Naive B cell (primary cell): ENCODE data around the gene DHRS3. TPM values are rescaled to one million over a fixed set of nuclear protein-coding genes. Genes with fewer than 3 reads are reported as not detected.
"Not testable (repeated sequence)": the region's sequence is repeated elsewhere in the genome, so short reads cannot be mapped to it uniquely, and the experiment has no call there.

Source experiments
- ATAC-seq, 2 donors: fragments of 150-1000 bp; cut with Tn5 transposase; 2 replicates each; pipeline ENCODE4 v1.10.0; 2021; ENCODE audit warnings: low read depth in 2 of 2, mild to moderate bottlenecking in 2 of 2, moderate library complexity in 2 of 2
- DNase-seq: peaks from one replicate; pipeline ENCODE4 v3.0.0; 2022
- H3K27ac Mint-ChIP-seq, 6 donors: one replicate each; pipeline ENCODE4 v1.8.0; 2020 to 2022; ENCODE audit warnings: mild to moderate bottlenecking in 6 of 6, mixed read lengths in 6 of 6, moderate library complexity in 5 of 6, inconsistent platforms in 2 of 6
- H3K27me3 Mint-ChIP-seq, 3 donors: one replicate each; pipeline ENCODE4 v1.8.0; 2021 to 2022; ENCODE audit warnings: mixed read lengths in 3 of 3, mild to moderate bottlenecking in 1 of 3
- H3K36me3 Mint-ChIP-seq, 2 donors: one replicate each; pipeline ENCODE4 v1.8.0; 2020 to 2022; ENCODE audit warnings: mixed read lengths in 2 of 2, inconsistent platforms in 1 of 2, mild to moderate bottlenecking in 1 of 2
- H3K4me1 Mint-ChIP-seq, 3 donors: one replicate each; pipeline ENCODE4 v1.8.0; 2020 to 2022; ENCODE audit warnings: mixed read lengths in 3 of 3, inconsistent platforms in 1 of 3, mild to moderate bottlenecking in 1 of 3, moderate library complexity in 1 of 3
- H3K4me3 Mint-ChIP-seq, 8 donors: one replicate each; pipeline ENCODE4 v1.8.0; 2020 to 2022; ENCODE audit warnings: mild to moderate bottlenecking in 8 of 8, mixed read lengths in 8 of 8, moderate library complexity in 8 of 8, inconsistent platforms in 2 of 8
- H3K9me3 Mint-ChIP-seq, 7 donors: one replicate each; pipeline ENCODE4 v1.8.0; 2020 to 2022; ENCODE audit warnings: mixed read lengths in 7 of 7, mild to moderate bottlenecking in 5 of 7, inconsistent platforms in 2 of 7, moderate library complexity in 1 of 7
- polyA plus RNA-seq, 6 donors: library from polyadenylated mRNA; unstranded; fragments of 300-500 nt; fragmentation: Illumina TruSeq; gene quantifications; one replicate each; pipeline ENCODE4 v1.2.3, GENCODE V29; 2021; ENCODE audit warnings: low read depth in 6 of 6

Gene DHRS3
- polyA plus RNA-seq, 6 donors from 2014 or later, result 0.21 to 1.9 (median 0.47) TPM; not detected in 1

DNA sequence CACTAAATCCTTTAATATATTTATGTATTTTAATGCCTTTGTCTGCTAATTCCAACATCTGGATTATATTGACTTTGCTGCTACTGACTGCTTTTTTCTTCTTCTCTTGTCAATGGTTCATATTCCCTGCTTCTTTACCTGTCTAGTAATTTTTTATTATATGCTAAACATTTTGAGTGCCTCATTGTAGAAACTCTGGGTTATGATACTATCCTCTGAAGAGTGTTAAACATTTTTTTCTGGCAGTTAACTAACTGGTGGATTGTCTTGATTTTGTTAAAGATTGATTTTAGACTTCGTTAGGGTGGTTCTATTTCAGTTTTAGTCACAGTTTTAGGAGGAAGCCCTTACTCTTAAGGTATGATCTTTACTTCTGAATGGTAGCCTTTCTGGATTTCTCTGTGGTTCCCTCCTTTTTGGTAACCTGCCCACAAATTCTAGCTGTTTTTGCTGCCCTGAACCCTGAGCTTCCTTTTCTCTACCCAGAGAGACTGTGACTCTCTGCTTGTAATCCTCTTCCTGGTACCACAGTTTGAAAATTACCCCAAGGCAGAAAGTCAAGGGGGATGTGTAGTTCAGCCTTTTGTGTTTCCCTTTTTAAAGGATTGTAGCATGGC lies 81.9 kb downstream of the DHRS3 start:
- H3K27ac Mint-ChIP-seq, result no peak overlapping the region
- H3K9me3 Mint-ChIP-seq, result peaks cover 10 to 26% (median 19%) of the 10 kb centered on the region in 7 donors
- DNase-seq, result no peak
- H3K27me3 Mint-ChIP-seq, result no peaks in the 10 kb centered on the region
- H3K4me1 Mint-ChIP-seq, result no peaks in the 10 kb centered on the region
- H3K4me3 Mint-ChIP-seq, result no peak overlapping the region
- ATAC-seq, result no peak
- H3K36me3 Mint-ChIP-seq, result peaks cover 23 to 28% of the 10 kb centered on the region in 2 donors

DNA sequence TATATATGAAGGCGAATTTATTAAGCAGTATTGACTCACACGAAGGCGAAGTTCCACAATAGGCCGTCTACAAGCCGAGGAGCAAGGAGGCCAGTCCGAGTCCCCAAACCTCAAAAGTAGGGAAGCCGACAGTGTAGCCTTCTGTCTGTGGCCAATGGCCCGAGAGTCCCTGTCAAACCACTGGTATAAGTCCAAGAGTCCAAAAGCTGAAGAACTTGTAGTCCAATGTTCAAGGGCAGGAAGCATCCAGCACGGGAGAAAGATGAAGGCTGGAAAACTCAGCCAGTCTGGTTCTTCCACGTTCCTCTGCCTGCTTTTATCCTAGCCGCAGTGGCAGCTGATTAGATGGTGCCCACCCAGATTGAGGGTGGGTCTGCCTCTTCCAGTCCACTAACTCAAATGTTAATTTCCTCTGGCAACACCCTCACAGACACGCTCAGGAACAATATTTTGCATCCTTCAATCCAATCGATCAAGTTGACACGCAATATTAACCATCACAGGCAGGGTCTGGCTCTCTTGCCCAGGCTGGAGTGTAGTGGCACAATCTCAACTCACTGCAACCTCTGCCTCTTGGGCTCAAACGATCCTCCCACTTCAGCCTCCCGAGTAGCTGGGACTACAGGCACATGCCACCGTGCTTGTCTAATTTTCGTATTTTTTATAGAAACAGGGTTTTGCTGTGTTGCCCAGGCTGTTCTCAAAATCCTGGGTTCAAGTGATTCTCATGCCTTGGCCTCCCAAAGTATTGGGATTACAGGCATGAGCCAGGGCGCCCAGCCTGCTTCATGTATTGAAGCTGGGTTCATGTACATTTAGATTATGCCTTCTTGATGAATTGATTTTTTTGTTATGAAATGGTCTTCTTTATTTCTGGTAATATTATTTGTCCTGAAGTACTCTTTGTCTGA lies 85.3 kb downstream of the DHRS3 start:
- no peaks in the 10 kb centered on the region for H3K4me1 Mint-ChIP-seq
- H3K27ac Mint-ChIP-seq, result no peak overlapping the region

GRCh38 chr1:12531179-12531499 lies 86.9 kb downstream of the DHRS3 start:
- no peaks in the 10 kb centered on the region for H3K4me1 Mint-ChIP-seq
- no peak for ATAC-seq
- H3K36me3 Mint-ChIP-seq, result peaks cover 8 to 11% of the 10 kb centered on the region in 2 donors
- DNase-seq, result no peak
- H3K9me3 Mint-ChIP-seq, result peaks cover 3 to 10% (median 7%) of the 10 kb centered on the region in 7 donors
- no peaks in the 10 kb centered on the region for H3K27me3 Mint-ChIP-seq
- H3K27ac Mint-ChIP-seq, result no peak overlapping the region
- H3K4me3 Mint-ChIP-seq, result no peak overlapping the region

More for the DNA sequence above, 85.3 kb downstream of the DHRS3 start:
- H3K36me3 Mint-ChIP-seq, result peaks cover 21 to 25% of the 10 kb centered on the region in 2 donors
- H3K27me3 Mint-ChIP-seq, result no peaks in the 10 kb centered on the region
- H3K4me3 Mint-ChIP-seq, result no peak overlapping the region
- ATAC-seq, result no peak
- no peak for DNase-seq
- H3K9me3 Mint-ChIP-seq, result peaks cover 10 to 26% (median 18%) of the 10 kb centered on the region in 7 donors

- Mint-ChIP-seq H3K36me3 (peaks cover 4 to 6% of the 10 kb centered on the region in 2 donors), H3K27me3 (no peaks in the 10 kb centered on the region), H3K27ac (no peak overlapping the region), H3K4me3 (no peak overlapping the region), H3K4me1 (no peaks in the 10 kb centered on the region), H3K9me3 (peaks cover 3 to 5% (median 4%) of the 10 kb centered on the region in 7 donors)
- DNase-seq (no peak), ATAC-seq (no peak)
These were observed 87.4 kb downstream of the DHRS3 start for GRCh38 chr1:12530462-12531178.

DNA sequence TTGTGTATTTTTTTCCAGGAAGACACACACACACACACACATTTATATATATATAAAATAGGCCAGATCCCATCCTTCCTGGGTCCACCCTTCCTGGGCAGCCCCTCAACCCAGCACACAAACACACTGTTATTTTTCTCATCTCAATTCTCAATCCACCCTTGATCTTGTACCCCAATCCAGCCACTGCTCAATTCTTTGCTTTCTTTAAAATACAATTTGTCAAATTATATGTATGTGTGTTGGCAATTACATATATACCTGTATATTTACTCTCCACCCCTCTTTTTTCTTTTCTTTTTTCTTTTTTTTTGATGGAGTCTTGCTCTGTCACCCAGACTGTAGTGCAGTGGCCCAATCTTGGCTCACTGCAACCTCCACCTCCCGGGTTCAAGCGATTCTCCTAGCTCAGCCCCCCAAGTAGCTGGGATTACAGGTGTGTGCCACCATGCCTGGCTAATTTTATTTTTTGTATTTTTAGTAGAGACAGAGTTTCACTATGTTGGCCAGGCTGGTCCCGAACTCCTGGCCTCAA lies 88.3 kb downstream of the DHRS3 start:
- Mint-ChIP-seq H3K36me3 (no peaks in the 10 kb centered on the region), H3K27ac (peak overlapping the region in 4 of 6 donors; percentile 1 to 67 (median 16)), H3K9me3 (no peaks in the 10 kb centered on the region), H3K4me1 (no peaks in the 10 kb centered on the region), H3K27me3 (no peaks in the 10 kb centered on the region), H3K4me3 (no peak overlapping the region)
- ATAC-seq (no peak), DNase-seq (no peak)

- peaks cover 0 to 5% of the 10 kb centered on the region in 2 donors for H3K36me3 Mint-ChIP-seq
- H3K4me3 Mint-ChIP-seq, result no peak overlapping the region
- no peaks in the 10 kb centered on the region for H3K4me1 Mint-ChIP-seq
- H3K27me3 Mint-ChIP-seq, result no peaks in the 10 kb centered on the region
- H3K27ac Mint-ChIP-seq, result no peak overlapping the region
- peaks cover 0 to 5% (median 0%) of the 10 kb centered on the region in 7 donors for H3K9me3 Mint-ChIP-seq
- no peak for DNase-seq
- no peak for ATAC-seq
These were observed 89.8 kb downstream of the DHRS3 start for GRCh38 chr1:12528021-12528852.

GRCh38 chr1:12527564-12527963 lies 90.4 kb downstream of the DHRS3 start:
- Mint-ChIP-seq H3K4me1 (no peaks in the 10 kb centered on the region), H3K27ac (no peak overlapping the region), H3K27me3 (no peaks in the 10 kb centered on the region), H3K4me3 (no peak overlapping the region), H3K9me3 (peaks cover 0 to 5% (median 0%) of the 10 kb centered on the region in 7 donors), H3K36me3 (peaks cover 0 to 5% of the 10 kb centered on the region in 2 donors)
- ATAC-seq (no peak), DNase-seq (no peak)

DNA sequence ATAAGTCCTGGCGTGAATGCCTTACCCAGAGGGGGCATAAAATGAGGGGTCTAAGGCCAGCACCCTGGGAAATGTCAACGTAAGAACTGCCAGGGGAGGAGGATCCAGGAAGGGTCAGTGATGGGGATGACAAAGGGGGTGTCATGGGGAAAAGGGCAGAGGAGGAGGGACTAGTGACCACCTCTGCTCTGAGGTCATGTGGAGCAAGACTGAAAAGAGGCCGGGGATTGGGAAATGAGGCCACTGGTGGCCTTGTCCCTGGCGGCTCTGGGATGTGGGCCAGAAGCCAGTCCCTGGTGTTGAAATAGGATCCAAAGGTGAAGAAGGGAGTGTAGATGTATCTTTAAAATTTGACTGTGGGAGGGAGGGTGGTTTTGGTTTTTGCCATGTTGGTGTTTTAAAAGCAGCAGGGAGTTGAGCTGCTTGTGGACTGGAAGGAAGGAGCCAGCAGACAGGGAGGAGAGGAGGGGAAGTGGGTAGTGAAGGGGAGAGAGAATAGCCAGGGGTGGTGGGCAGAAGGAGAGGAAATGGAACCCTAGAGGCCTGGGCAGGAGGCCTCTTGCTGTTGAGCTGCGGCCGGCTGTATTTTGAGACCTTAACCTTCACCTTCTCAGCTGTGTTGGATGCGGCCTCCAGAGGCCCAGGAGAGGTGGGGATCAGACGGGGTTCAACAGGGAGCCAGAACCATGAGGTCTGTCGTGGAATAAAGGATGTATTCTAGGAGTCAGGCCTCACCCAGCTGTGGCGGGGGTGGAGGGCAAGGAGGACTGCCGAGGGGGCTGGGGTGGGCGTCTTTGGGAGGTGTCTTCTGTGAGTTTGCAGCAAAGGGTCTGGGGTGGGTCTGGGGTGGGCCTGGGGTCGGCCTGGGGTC lies 92.5 kb downstream of the DHRS3 start:
- peaks cover 0 to 5% (median 0%) of the 10 kb centered on the region in 7 donors for H3K9me3 Mint-ChIP-seq
- no peaks in the 10 kb centered on the region for H3K27me3 Mint-ChIP-seq
- H3K36me3 Mint-ChIP-seq, result peaks cover 0 to 5% of the 10 kb centered on the region in 2 donors
- no peaks in the 10 kb centered on the region for H3K4me1 Mint-ChIP-seq
- no peak for ATAC-seq
- DNase-seq, result no peak
- peak overlapping the region in 1 of 6 donors; percentile 79 for H3K27ac Mint-ChIP-seq
- no peak overlapping the region for H3K4me3 Mint-ChIP-seq

DNA sequence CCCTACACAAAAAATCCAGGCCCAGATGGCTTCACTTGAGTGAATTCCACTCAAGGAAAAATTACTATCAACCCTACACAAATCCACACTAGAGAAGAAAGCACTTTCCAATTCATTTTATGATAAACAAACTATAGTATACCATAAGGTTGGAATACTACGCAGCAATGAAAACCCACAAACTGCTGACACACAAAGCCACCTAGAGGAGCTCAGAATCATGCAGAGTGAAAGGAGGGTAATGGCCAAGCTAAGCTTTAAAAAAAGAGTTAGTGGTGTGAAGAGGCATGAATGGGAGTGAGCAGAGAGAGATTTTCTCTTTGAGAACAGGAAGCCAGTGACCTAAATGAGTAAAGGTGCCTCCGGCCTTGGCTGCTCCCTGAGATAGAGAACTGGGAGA lies 93.7 kb downstream of the DHRS3 start:
- no peak for DNase-seq
- ATAC-seq, result no peak

GRCh38 chr1:12522780-12523179 lies 95.2 kb downstream of the DHRS3 start:
- peak overlapping the region in 2 of 6 donors; percentile 42 to 78 for H3K27ac Mint-ChIP-seq
- not testable (repeated sequence) for ATAC-seq, H3K4me1 Mint-ChIP-seq

More for the DNA sequence above, 93.7 kb downstream of the DHRS3 start:
- peak overlapping the region in 1 of 8 donors; percentile 15 for H3K4me3 Mint-ChIP-seq
- H3K27ac Mint-ChIP-seq, result no peak overlapping the region
- peaks cover 0 to 10% (median 0%) of the 10 kb centered on the region in 7 donors for H3K9me3 Mint-ChIP-seq
- no peaks in the 10 kb centered on the region for H3K4me1 Mint-ChIP-seq
- H3K27me3 Mint-ChIP-seq, result peaks cover 0 to 4% (median 0%) of the 10 kb centered on the region in 3 donors
- peaks cover 0 to 5% of the 10 kb centered on the region in 2 donors for H3K36me3 Mint-ChIP-seq

DNA sequence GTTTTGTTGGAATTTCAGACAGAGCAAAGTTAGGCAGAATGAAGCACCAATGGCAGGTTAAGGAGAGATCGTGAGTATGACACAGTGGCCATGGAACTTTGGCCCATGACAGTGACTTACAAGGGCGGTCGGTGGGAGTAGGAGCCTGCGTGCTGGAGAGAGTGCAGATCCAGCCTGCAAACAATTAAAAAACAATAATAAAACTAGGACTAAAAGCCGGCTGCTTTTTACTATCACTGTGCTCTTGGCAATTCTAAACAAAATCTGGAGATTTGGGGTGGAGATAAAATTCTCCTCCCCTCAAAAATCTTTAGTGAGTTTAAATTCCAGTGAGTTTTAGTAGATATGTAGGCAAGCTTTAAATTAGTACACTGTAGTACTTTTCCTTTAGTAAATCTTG lies 96.9 kb downstream of the DHRS3 start:
- no peak for DNase-seq
- no peak for ATAC-seq
- peaks cover 0 to 11% of the 10 kb centered on the region in 2 donors for H3K36me3 Mint-ChIP-seq
- H3K27me3 Mint-ChIP-seq, result peaks cover 0 to 4% (median 0%) of the 10 kb centered on the region in 3 donors
- peak overlapping the region in 3 of 6 donors; percentile 30 to 90 (median 69) for H3K27ac Mint-ChIP-seq
- peaks cover 0 to 10% (median 0%) of the 10 kb centered on the region in 7 donors for H3K9me3 Mint-ChIP-seq
- no peak overlapping the region for H3K4me3 Mint-ChIP-seq
- H3K4me1 Mint-ChIP-seq, result no peaks in the 10 kb centered on the region

More at GRCh38 chr1:12522780-12523179, 95.2 kb downstream of the DHRS3 start:
- H3K4me3 Mint-ChIP-seq, H3K27me3 Mint-ChIP-seq, DNase-seq, H3K36me3 Mint-ChIP-seq: not testable (repeated sequence)
- H3K9me3 Mint-ChIP-seq, result peaks cover 0 to 10% (median 0%) of the 10 kb centered on the region in 7 donors
